KMS-11 (cell line): Measurements from ENCODE around the gene MICAL3.

Source experiments
- H2AFZ ChIP-seq: fragments of 200-600 bp; sonication (generic); 2 replicates; pipeline ENCODE4 v1.6.1; 2016; ENCODE audit warnings: antibody characterized with exemption, mixed run types, low read depth
- H3K27ac ChIP-seq: fragments of 200-600 bp; sonication (generic); 2 replicates; pipeline ENCODE4 v1.6.1; 2016; ENCODE audit warnings: mild to moderate bottlenecking, mixed run types
- H3K27me3 ChIP-seq: fragments of 200-600 bp; sonication (generic); 2 replicates; pipeline ENCODE4 v1.6.1; 2017; ENCODE audit warnings: mild to moderate bottlenecking, low read depth, mixed run types, moderate library complexity; ENCODE audit not compliant: insufficient read depth
- H3K36me3 ChIP-seq: fragments of 200-600 bp; sonication (generic); 2 replicates; pipeline ENCODE4 v1.6.1; 2017; ENCODE audit warnings: mild to moderate bottlenecking, mixed run types; ENCODE audit not compliant: insufficient read depth
- H3K4me1 ChIP-seq: fragments of 200-600 bp; sonication (generic); 2 replicates; pipeline ENCODE4 v1.6.1; 2016; ENCODE audit warnings: mild to moderate bottlenecking, low read depth, mixed run types; ENCODE audit not compliant: poor library complexity, severe bottlenecking
- H3K4me2 ChIP-seq: fragments of 200-600 bp; sonication (generic); 2 replicates; pipeline ENCODE4 v1.7.0; 2016; ENCODE audit warnings: mild to moderate bottlenecking, mixed run types
- H3K4me3 ChIP-seq: fragments of 200-600 bp; sonication (generic); IDR thresholded peaks from 2 replicates; pipeline ENCODE4 v1.6.1; 2017; ENCODE audit warnings: low read depth, low read length, mixed read lengths; ENCODE audit not compliant: insufficient read depth
- H3K79me2 ChIP-seq: fragments of 200-600 bp; sonication (generic); 2 replicates; pipeline ENCODE4 v1.6.1; 2016; ENCODE audit warnings: low read depth, mixed run types; ENCODE audit not compliant: insufficient read depth
- H3K9ac ChIP-seq: fragments of 200-600 bp; sonication (generic); 2 replicates; pipeline ENCODE4 v1.6.1; 2016; ENCODE audit warnings: mild to moderate bottlenecking, mixed run types
- H4K20me1 ChIP-seq: fragments of 200-600 bp; sonication (generic); 2 replicates; pipeline ENCODE4 v1.6.1; 2016; ENCODE audit warnings: mild to moderate bottlenecking, mixed run types; ENCODE audit not compliant: insufficient read depth
- CTCF ChIP-seq: fragments of 200-600 bp; sonication (generic); conservative IDR thresholded peaks from 2 replicates; pipeline ENCODE4 v1.6.1; 2017; ENCODE audit warnings: low read depth, mild to moderate bottlenecking, antibody characterized with exemption, low read length, moderate library complexity, mixed read lengths

The MICAL3 gene

GRCh38 chr22:18070556-18071306 lies 46.4 kb upstream of the MICAL3 start:
- H3K27ac ChIP-seq, result no peak overlapping the region
- no peak overlapping the region for H2AFZ ChIP-seq
- no peaks in the 10 kb centered on the region for H3K27me3 ChIP-seq
- no peaks in the 10 kb centered on the region for H3K79me2 ChIP-seq
- no peak overlapping the region for H3K9ac ChIP-seq
- H3K4me1 ChIP-seq, result peaks cover 20% of the 10 kb centered on the region
- peak; percentile 42; the same call in 1 of the 2 replicates for TF ChIP-seq CTCF
- no peak overlapping the region for H3K4me2 ChIP-seq
- no peaks in the 10 kb centered on the region for H3K36me3 ChIP-seq
- H4K20me1 ChIP-seq, result no peaks in the 10 kb centered on the region
- H3K4me3 ChIP-seq, result no peak overlapping the region

- TF ChIP-seq CTCF, result no peak
- no peak overlapping the region for H3K4me3 ChIP-seq
- H3K36me3 ChIP-seq, result no peaks in the 10 kb centered on the region
- H3K4me2 ChIP-seq, result no peak overlapping the region
- no peaks in the 10 kb centered on the region for H4K20me1 ChIP-seq
- H3K27ac ChIP-seq, result no peak overlapping the region
- no peaks in the 10 kb centered on the region for H3K79me2 ChIP-seq
- H3K9ac ChIP-seq, result no peak overlapping the region
- no peaks in the 10 kb centered on the region for H3K27me3 ChIP-seq
- no peak overlapping the region for H2AFZ ChIP-seq
- H3K4me1 ChIP-seq, result peaks cover 23% of the 10 kb centered on the region
Measured at GRCh38 chr22:18070041-18070440, 45.7 kb upstream of the MICAL3 start.

- H3K79me2 ChIP-seq, result no peaks in the 10 kb centered on the region
- H3K4me3 ChIP-seq, result no peak overlapping the region
- H3K4me2 ChIP-seq, result no peak overlapping the region
- no peak overlapping the region for H3K9ac ChIP-seq
- H3K4me1 ChIP-seq, result peaks cover 25% of the 10 kb centered on the region
- H3K36me3 ChIP-seq, result no peaks in the 10 kb centered on the region
- no peak for TF ChIP-seq CTCF
- no peak overlapping the region for H3K27ac ChIP-seq
- no peaks in the 10 kb centered on the region for H4K20me1 ChIP-seq
- H2AFZ ChIP-seq, result no peak overlapping the region
- H3K27me3 ChIP-seq, result no peaks in the 10 kb centered on the region
Measured at GRCh38 chr22:18069041-18069440, 44.7 kb upstream of the MICAL3 start.

GRCh38 chr22:18068381-18068988 lies 44.1 kb upstream of the MICAL3 start:
- Histone ChIP-seq H3K4me1 (peaks cover 25% of the 10 kb centered on the region), H3K79me2 (no peaks in the 10 kb centered on the region), H3K4me2 (no peak overlapping the region)

More at GRCh38 chr22:18068381-18068988, 44.1 kb upstream of the MICAL3 start:
- Histone ChIP-seq H3K27me3 (no peaks in the 10 kb centered on the region), H3K36me3 (no peaks in the 10 kb centered on the region), H2AFZ (no peak overlapping the region), H3K4me3 (no peak overlapping the region), H4K20me1 (no peaks in the 10 kb centered on the region), H3K27ac (no peak overlapping the region), H3K9ac (no peak overlapping the region)
- no peak for TF ChIP-seq CTCF
